Upper lobe of left lung (tissue), 4 donors: Measurements from ENCODE around the gene CLK3.

Experiments
- CTCF ChIP-seq, 6 experiments: fragments of 450-650 bp in 4 of 6; fragments of 200-600 bp in 2 of 6; sonication (generic) in 2 of 6; IDR thresholded peaks; one replicate each; pipeline ENCODE4 v1.5.1; 2016 to 2019; ENCODE audit warnings: antibody characterized with exemption in 6 of 6
- POLR2A ChIP-seq, 4 donors: fragments of 450-650 bp; IDR thresholded peaks; one replicate each; pipeline ENCODE4 v1.5.1; 2016 to 2017; ENCODE audit warnings: antibody characterized with exemption in 4 of 4, mild to moderate bottlenecking in 2 of 4
- POLR2AphosphoS5 ChIP-seq, 2 donors: sonication (generic); formaldehyde crosslinking; IDR thresholded peaks; one replicate each; pipeline ENCODE4 v1.5.1; 2017; ENCODE audit warnings: antibody characterized with exemption in 2 of 2

- TF ChIP-seq CTCF (IDR thresholded peaks at IDR 0.05) = no peak
- TF ChIP-seq POLR2A (IDR thresholded peaks at IDR 0.05) = no peak
- TF ChIP-seq POLR2AphosphoS5 (IDR thresholded peaks at IDR 0.05) = no peak
Measured at GRCh38 chr15:74619916-74620635, 4.4 kb downstream of the CLK3 start.
